ENCODE measurements around the gene ADAM17.

GRCh38 chr2:9518163-9518562 is 37.5 kb downstream of the ADAM17 start:
- TF ChIP-seq, protein P1, sequence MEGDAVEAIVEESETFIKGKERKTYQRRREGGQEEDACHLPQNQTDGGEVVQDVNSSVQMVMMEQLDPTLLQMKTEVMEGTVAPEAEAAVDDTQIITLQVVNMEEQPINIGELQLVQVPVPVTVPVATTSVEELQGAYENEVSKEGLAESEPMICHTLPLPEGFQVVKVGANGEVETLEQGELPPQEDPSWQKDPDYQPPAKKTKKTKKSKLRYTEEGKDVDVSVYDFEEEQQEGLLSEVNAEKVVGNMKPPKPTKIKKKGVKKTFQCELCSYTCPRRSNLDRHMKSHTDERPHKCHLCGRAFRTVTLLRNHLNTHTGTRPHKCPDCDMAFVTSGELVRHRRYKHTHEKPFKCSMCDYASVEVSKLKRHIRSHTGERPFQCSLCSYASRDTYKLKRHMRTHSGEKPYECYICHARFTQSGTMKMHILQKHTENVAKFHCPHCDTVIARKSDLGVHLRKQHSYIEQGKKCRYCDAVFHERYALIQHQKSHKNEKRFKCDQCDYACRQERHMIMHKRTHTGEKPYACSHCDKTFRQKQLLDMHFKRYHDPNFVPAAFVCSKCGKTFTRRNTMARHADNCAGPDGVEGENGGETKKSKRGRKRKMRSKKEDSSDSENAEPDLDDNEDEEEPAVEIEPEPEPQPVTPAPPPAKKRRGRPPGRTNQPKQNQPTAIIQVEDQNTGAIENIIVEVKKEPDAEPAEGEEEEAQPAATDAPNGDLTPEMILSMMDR (IDR thresholded peaks at IDR 0.05), result no peak
- no peak for TF ChIP-seq POLR2A (IDR thresholded peaks at IDR 0.05)
